ENCODE results near the gene SLC31A2.

- TF ChIP-seq, protein P1, sequence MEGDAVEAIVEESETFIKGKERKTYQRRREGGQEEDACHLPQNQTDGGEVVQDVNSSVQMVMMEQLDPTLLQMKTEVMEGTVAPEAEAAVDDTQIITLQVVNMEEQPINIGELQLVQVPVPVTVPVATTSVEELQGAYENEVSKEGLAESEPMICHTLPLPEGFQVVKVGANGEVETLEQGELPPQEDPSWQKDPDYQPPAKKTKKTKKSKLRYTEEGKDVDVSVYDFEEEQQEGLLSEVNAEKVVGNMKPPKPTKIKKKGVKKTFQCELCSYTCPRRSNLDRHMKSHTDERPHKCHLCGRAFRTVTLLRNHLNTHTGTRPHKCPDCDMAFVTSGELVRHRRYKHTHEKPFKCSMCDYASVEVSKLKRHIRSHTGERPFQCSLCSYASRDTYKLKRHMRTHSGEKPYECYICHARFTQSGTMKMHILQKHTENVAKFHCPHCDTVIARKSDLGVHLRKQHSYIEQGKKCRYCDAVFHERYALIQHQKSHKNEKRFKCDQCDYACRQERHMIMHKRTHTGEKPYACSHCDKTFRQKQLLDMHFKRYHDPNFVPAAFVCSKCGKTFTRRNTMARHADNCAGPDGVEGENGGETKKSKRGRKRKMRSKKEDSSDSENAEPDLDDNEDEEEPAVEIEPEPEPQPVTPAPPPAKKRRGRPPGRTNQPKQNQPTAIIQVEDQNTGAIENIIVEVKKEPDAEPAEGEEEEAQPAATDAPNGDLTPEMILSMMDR (IDR thresholded peaks at IDR 0.05): no peak
- no peak for TF ChIP-seq POLR2A (IDR thresholded peaks at IDR 0.05)
These were observed 55.1 kb downstream of the SLC31A2 start for GRCh38 chr9:113205861-113206260.

Measured in stomach (tissue), 4 donors.